Suprapubic skin (tissue), 3 donors: ENCODE measurements around the gene COL15A1.

ENCODE experiments used
- EP300 ChIP-seq: sonication (generic); formaldehyde crosslinking; IDR thresholded peaks from one replicate; pipeline ENCODE4 v1.6.1; 2017; ENCODE audit warnings: antibody characterized with exemption
- POLR2A ChIP-seq, 2 donors: fragments of 450-650 bp; IDR thresholded peaks; one replicate each; pipeline ENCODE4 v1.6.1; 2017; ENCODE audit warnings: antibody characterized with exemption in 2 of 2, mild to moderate bottlenecking in 2 of 2, moderate library complexity in 2 of 2
- TF ChIP-seq, protein P1 (sequence below), 2 donors: fragments of 200-600 bp in 1 of 2; fragments of 450-650 bp in 1 of 2; sonication (generic) in 1 of 2; IDR thresholded peaks; one replicate each; pipeline ENCODE4 v1.5.1; 2016 to 2019; ENCODE audit warnings: antibody characterized with exemption in 2 of 2, mild to moderate bottlenecking in 1 of 2, moderate library complexity in 1 of 2

DNA sequence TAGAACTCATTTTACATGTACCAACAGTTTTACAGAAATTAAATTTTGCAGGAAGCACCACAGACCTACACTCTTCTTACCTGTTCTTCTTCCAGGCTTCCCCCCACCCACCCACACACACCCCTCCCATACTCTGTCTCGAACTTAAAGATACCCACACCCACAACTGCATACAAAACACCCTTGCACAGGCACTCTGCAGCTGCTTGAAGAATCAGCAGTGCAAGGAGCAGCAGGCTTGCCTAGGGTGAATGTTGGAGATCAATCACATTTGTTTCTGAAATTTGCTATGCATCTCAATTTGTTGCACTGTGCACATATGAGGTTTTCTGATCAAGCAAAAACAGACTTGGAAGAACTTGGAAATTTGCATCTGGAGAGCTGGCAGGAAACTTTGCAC lies 83.7 kb downstream of the COL15A1 start:
- TF ChIP-seq POLR2A (IDR thresholded peaks at IDR 0.05) (no peak), EP300 (no peak)
- TF ChIP-seq, protein P1, sequence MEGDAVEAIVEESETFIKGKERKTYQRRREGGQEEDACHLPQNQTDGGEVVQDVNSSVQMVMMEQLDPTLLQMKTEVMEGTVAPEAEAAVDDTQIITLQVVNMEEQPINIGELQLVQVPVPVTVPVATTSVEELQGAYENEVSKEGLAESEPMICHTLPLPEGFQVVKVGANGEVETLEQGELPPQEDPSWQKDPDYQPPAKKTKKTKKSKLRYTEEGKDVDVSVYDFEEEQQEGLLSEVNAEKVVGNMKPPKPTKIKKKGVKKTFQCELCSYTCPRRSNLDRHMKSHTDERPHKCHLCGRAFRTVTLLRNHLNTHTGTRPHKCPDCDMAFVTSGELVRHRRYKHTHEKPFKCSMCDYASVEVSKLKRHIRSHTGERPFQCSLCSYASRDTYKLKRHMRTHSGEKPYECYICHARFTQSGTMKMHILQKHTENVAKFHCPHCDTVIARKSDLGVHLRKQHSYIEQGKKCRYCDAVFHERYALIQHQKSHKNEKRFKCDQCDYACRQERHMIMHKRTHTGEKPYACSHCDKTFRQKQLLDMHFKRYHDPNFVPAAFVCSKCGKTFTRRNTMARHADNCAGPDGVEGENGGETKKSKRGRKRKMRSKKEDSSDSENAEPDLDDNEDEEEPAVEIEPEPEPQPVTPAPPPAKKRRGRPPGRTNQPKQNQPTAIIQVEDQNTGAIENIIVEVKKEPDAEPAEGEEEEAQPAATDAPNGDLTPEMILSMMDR (IDR thresholded peaks at IDR 0.05): no peak
